LHCN-M2 (cell line): ENCODE results near the gene ERP44. TPM values are rescaled to one million over a fixed set of nuclear protein-coding genes. Genes with fewer than 3 reads are reported as not detected.
"Not testable (repeated sequence)": the region's sequence is repeated elsewhere in the genome, so short reads cannot be mapped to it uniquely, and the experiment has no call there.

Source experiments
- DNase-seq: peaks from one replicate; pipeline ENCODE4 v3.0.0-alpha.2; 2012; ENCODE audit warnings: low read depth
- total RNA-seq: library from RNA; depleted of rRNA; stranded (reverse); fragments of >200 nt; gene quantifications from 2 replicates; pipeline ENCODE4 v1.2.3, GENCODE V29; 2014

Gene ERP44
- total RNA-seq, 1 experiment from 2014 or later: 13.9 TPM

GRCh38 chr9:100069068-100069467, 29.7 kb downstream of the ERP44 start:
- DNase-seq: not testable (repeated sequence)

- not testable (repeated sequence) for DNase-seq
Observed at GRCh38 chr9:100067990-100068389, 30.8 kb downstream of the ERP44 start.

- peak; percentile 28 for DNase-seq
Observed at GRCh38 chr9:100066539-100066938, 32.3 kb downstream of the ERP44 start.

GRCh38 chr9:100064872-100065581, 33.8 kb downstream of the ERP44 start:
- peak; percentile 66 for DNase-seq

DNA sequence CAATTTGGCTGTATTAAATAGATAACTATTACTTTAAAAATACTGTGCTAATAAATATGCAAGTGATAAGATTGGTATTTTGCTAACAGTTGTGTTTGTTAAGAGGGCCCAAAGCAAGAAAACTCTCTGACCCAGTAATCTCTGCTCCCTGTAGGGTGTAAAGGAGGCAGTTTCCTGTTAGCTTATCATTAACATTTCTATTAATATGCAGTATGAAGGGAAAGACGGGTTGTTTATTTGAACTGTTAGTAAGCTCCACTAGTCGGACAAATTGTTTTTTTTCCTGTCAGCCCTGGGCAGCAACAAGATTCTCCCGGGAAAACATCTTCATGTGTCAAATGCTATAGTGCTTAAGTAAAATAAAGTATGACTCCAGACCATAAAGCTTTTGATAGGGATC, 35.6 kb downstream of the ERP44 start:
- DNase-seq: no peak

- not testable (repeated sequence) for DNase-seq
Observed at GRCh38 chr9:100062683-100063082, 36.1 kb downstream of the ERP44 start.

GRCh38 chr9:100058699-100059579, 39.9 kb downstream of the ERP44 start:
- no peak for DNase-seq

- no peak for DNase-seq
Observed at GRCh38 chr9:100057624-100058023, 41.2 kb downstream of the ERP44 start.

GRCh38 chr9:100056561-100056960, 42.2 kb downstream of the ERP44 start:
- no peak for DNase-seq

DNA sequence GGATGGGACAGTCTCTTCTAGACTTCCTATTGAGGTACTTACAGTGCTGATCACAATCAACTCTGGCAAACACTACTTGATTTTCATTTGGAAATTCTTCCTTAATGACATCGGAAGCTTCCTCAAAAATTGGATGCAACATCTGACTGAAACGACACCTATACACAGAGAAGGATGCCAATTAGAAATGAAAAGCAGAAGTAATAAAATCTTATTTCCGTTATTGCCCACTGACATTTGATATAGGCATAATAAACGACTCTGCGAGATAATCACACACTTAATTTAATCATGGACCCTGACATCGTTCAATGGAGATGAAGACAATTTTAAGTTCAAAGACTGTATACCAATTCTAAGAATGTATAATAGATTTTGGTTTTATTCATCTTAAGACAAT, 46.4 kb downstream of the ERP44 start:
- DNase-seq: no peak

DNA sequence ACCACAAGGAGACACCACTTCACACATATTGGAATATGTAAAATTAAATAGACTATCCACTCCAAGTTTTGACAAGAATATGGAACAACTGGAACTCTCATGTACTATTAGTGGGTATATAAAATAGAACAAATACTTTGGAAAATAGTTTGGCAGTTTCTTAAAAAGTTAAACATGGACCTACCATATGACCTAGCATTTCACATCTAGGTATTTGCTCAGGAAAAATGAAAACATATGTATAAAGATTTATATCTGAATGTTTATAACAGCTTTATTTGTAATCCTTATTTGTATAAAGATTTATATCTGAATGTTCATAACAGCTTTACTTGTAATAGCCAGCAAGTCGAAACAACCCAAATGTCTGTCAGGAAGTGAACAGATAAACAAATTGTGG, 49.2 kb downstream of the ERP44 start:
- DNase-seq: no peak

DNA sequence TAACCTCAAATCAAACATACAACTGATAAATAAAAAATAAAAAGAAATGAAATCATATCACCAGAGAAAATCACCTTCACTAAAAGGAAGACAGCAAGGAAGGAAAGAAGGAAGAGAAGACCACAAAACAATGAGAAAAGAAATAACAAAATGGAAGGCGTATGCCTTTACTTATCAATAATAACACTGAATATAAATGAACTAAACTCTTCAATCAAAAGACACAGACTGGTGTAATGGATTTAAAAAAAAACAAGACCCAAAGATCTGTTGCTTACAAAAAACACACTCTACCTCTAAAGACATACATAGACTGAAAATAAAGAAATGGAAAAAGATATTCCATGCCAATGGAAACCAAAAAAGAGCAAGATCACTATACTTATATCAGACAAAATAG, 60.3 kb downstream of the ERP44 start:
- no peak for DNase-seq

GRCh38 chr9:100033877-100034551, 64.8 kb downstream of the ERP44 start:
- no peak for DNase-seq

- DNase-seq: no peak
Observed at GRCh38 chr9:100030548-100030947, 68.3 kb downstream of the ERP44 start.

- DNase-seq: no peak
Observed at GRCh38 chr9:100029251-100029650, 69.5 kb downstream of the ERP44 start.

DNA sequence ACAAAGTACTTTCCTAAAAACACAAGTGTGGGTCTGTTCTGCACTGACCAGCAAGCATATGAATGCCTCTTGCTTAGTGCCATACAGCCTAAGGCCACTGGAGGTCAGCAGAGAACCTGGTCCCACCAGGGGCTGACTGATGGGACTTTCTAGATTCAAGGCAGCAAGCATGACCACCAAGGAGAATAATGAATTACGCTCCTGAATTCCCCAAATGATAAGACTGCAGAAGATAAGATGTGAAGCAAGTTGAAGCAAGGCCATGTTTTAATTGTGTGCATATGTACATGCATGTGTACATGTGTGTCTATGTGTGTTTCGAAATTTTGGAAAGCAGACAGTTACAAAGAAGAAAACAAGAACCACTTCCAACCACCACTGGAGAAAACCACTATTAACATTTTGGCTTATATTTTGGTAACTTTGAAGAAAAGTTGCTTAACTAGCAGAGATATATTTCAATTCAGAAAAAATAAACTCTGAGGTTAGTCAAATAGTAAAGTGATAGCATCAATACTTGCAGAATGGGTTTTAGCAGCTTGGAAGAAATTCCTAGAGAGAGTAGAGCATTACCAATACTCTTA, 70.5 kb downstream of the ERP44 start:
- DNase-seq: peak; percentile 63

DNA sequence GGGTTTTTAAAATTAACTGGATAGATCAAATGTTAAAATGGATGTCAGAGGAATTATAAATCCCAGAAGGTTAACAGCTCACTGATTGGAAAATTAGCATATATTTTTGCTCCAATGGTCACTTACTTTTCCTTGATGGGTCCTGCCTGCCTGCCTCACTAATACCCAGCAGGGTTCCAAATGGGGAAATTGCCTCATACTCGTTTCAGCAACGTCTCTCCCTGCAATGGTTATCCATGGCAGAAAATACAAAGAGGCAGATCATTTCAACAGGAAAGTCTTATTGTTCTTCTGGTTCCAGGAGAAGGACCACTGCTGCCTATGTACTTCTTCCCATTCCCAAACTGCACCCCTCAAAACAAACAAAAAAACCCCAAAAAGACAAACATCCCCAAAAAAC, 71.3 kb downstream of the ERP44 start:
- no peak for DNase-seq

GRCh38 chr9:100021931-100022330, 76.9 kb downstream of the ERP44 start:
- DNase-seq: no peak

DNA sequence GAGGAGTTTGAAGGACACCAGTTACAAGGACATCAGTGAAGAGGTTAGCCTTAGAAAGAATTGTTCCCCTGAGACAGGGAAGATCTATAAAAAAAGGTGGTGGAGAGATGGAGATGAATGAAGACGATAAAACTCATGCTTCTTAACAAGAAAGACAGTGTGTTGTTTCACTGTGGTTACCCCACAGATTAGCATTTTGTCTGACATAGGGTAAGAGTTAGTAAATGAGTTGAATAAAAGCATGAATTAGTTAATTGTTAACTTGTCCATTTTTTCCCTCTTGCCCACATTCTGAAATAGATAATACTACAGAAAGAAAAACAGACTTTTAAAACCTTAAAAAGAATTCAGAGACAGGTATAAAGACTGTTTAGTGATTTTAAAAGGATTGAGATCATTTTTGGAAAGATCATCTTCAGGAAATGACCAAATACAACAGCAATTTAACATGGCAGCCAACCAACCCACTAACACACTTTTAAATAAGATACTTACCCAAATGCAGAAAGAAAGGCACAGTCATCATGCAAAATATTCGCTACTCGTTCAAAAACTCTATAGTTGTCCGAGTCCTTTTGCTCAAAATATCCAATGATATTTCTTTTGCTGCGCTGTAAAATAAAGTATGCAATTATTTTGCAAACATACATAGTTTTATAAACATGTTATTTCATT, 78.5 kb downstream of the ERP44 start:
- no peak for DNase-seq

DNA sequence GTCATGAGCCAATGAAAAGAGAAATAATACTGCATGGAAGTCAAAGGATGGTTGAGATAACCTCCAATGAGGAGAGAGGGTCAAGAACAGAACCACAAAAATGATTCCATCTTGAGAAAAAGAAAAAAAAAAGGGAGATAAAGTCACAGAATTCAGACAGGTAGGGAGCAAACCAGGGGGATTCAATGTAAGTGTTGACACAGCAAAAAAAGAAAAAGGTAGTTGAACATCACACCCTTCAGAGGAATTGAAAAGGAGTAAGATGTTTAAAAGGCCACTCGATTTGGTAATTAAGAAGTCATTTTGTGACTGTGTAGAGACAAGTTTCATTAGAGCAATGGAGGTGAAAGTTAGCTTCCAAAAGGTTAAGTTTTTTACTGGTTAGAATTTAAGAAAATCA, 79.3 kb downstream of the ERP44 start:
- no peak for DNase-seq

- no peak for DNase-seq
Observed at GRCh38 chr9:100014846-100015245, 84.0 kb downstream of the ERP44 start.
